ENCODE measurements around the gene PHC2. TPM values are rescaled to one million over a fixed set of nuclear protein-coding genes. Genes with fewer than 3 reads are reported as not detected.

The PHC2 gene
- polyA plus RNA-seq, 1 donor (not counting 4 experiments of a cell fraction or from before 2014, with no cell fraction given): 51.7 TPM

GRCh38 chr1:33372677-33373076 is 58.2 kb downstream of the PHC2 start:
- no peak for DNase-seq (ENCODE audit: low read depth, low spot score)
- dilution Hi-C loops (cut with MboI; ENCODE audit: extremely low pct_ligation_motif_present, low sequenced_read_pairs): no loop called here
- Histone ChIP-seq H3K9me3 (ENCODE audit: control insufficient read depth, low read depth, low read length) (no peaks in the 10 kb centered on the region), H3K9me1 (ENCODE audit: control insufficient read depth, extremely low read depth, insufficient read depth, low read length) (peaks cover 4% of the 10 kb centered on the region), H4K20me1 (ENCODE audit: control insufficient read depth, extremely low read depth, insufficient read depth, low read length) (no peaks in the 10 kb centered on the region), H3K4me1 (ENCODE audit: control insufficient read depth, extremely low read depth, insufficient read depth, low read length) (peaks cover 20% of the 10 kb centered on the region), H2AFZ (ENCODE audit: control insufficient read depth, low read length) (no peak overlapping the region), H3K36me3 (ENCODE audit: control insufficient read depth in 2 of 2, extremely low read depth in 1 of 2, insufficient read depth in 2 of 2, low read length in 2 of 2) (peaks cover 5 to 14% of the 10 kb centered on the region in 2 experiments), H3K4me3 (ENCODE audit: control insufficient read depth in 2 of 3, extremely low read depth in 1 of 3, insufficient read depth in 2 of 3, low read depth in 1 of 3, low read length in 3 of 3) (no peak overlapping the region), H3K27me3 (ENCODE audit: control insufficient read depth, extremely low read depth, insufficient read depth, low read length) (no peaks in the 10 kb centered on the region), H3K27ac (ENCODE audit: control insufficient read depth, insufficient read depth, low read length) (no peak overlapping the region), H3K9ac (ENCODE audit: control insufficient read depth, extremely low read depth, insufficient read depth, low read length) (no peak overlapping the region), H3K79me2 (ENCODE audit: control insufficient read depth, insufficient read depth, low read length) (no peaks in the 10 kb centered on the region), H3K4me2 (ENCODE audit: control insufficient read depth, extremely low read depth, insufficient read depth, low read depth, low read length) (no peak overlapping the region)
- peak in 1 of 3 experiments; percentile 21 for TF ChIP-seq CTCF (optimal IDR thresholded peaks at IDR 0.05 in 1 of 3, IDR thresholded peaks at IDR 0.05 in 1 of 3, conservative IDR thresholded peaks at IDR 0.05 in 1 of 3; ENCODE audit: extremely low read depth in 1 of 3, insufficient read depth in 2 of 3, low read length in 3 of 3)
- TF ChIP-seq EZH2 (IDR thresholded peaks at IDR 0.05; ENCODE audit: low read length): no peak
- no peak for FAIRE-seq

- DNase-seq (ENCODE audit: low read depth, low spot score): no peak
- Histone ChIP-seq H2AFZ (ENCODE audit: control insufficient read depth, low read length) (no peak overlapping the region), H3K4me2 (ENCODE audit: control insufficient read depth, extremely low read depth, insufficient read depth, low read depth, low read length) (no peak overlapping the region), H4K20me1 (ENCODE audit: control insufficient read depth, extremely low read depth, insufficient read depth, low read length) (no peaks in the 10 kb centered on the region), H3K9me1 (ENCODE audit: control insufficient read depth, extremely low read depth, insufficient read depth, low read length) (peaks cover 4% of the 10 kb centered on the region), H3K36me3 (ENCODE audit: control insufficient read depth in 2 of 2, extremely low read depth in 1 of 2, insufficient read depth in 2 of 2, low read length in 2 of 2) (peaks cover 6 to 14% of the 10 kb centered on the region in 2 experiments), H3K4me1 (ENCODE audit: control insufficient read depth, extremely low read depth, insufficient read depth, low read length) (peaks cover 15% of the 10 kb centered on the region), H3K4me3 (ENCODE audit: control insufficient read depth in 2 of 3, extremely low read depth in 1 of 3, insufficient read depth in 2 of 3, low read depth in 1 of 3, low read length in 3 of 3) (no peak overlapping the region), H3K9ac (ENCODE audit: control insufficient read depth, extremely low read depth, insufficient read depth, low read length) (no peak overlapping the region), H3K27ac (ENCODE audit: control insufficient read depth, insufficient read depth, low read length) (no peak overlapping the region), H3K9me3 (ENCODE audit: control insufficient read depth, low read depth, low read length) (no peaks in the 10 kb centered on the region), H3K27me3 (ENCODE audit: control insufficient read depth, extremely low read depth, insufficient read depth, low read length) (no peaks in the 10 kb centered on the region), H3K79me2 (ENCODE audit: control insufficient read depth, insufficient read depth, low read length) (no peaks in the 10 kb centered on the region)
- dilution Hi-C loops (cut with MboI; ENCODE audit: extremely low pct_ligation_motif_present, low sequenced_read_pairs): no loop called here
- TF ChIP-seq CTCF (optimal IDR thresholded peaks at IDR 0.05 in 1 of 3, IDR thresholded peaks at IDR 0.05 in 1 of 3, conservative IDR thresholded peaks at IDR 0.05 in 1 of 3; ENCODE audit: extremely low read depth in 1 of 3, insufficient read depth in 2 of 3, low read length in 3 of 3) (no peak), EZH2 (IDR thresholded peaks at IDR 0.05; ENCODE audit: low read length) (no peak)
- FAIRE-seq: no peak
Observed at GRCh38 chr1:33372162-33372561, 58.7 kb downstream of the PHC2 start.
